Liver (tissue), 9 donors: ENCODE results near the gene ZPBP2. TPM values are rescaled to one million over a fixed set of nuclear protein-coding genes. Genes with fewer than 3 reads are reported as not detected.
A peak's percentile ranks its signal among the peaks of the same experiment; 100 is the strongest.

Experiments
- DNase-seq: peaks from one replicate; pipeline ENCODE4 v3.0.0-alpha.2; 2017; ENCODE audit warnings: low spot score
- H3K27ac ChIP-seq, 2 donors: one replicate each; pipeline ENCODE4 v1.7.0; 2013; ENCODE audit warnings: inconsistent platforms in 2 of 2, low read length in 2 of 2, control low read depth in 1 of 2, low read depth in 1 of 2, mild to moderate bottlenecking in 1 of 2
- H3K27me3 ChIP-seq, 4 donors: one replicate each; pipeline versions ENCODE4 v1.6.1 to v1.7.0; 2013; ENCODE audit warnings: low read length in 3 of 4, inconsistent platforms in 1 of 4, mild to moderate bottlenecking in 1 of 4, moderate library complexity in 1 of 4; ENCODE audit not compliant: control insufficient read depth in 4 of 4, insufficient read depth in 4 of 4
- H3K36me3 ChIP-seq, 4 donors: one replicate each; pipeline versions ENCODE4 v1.6.1 to v1.7.0; 2013; ENCODE audit warnings: low read length in 3 of 4, mild to moderate bottlenecking in 3 of 4, low read depth in 1 of 4, moderate library complexity in 1 of 4; ENCODE audit not compliant: control insufficient read depth in 4 of 4, insufficient read depth in 3 of 4
- H3K4me1 ChIP-seq, 4 donors: one replicate each; pipeline versions ENCODE4 v1.6.1 to v1.7.0; 2013; ENCODE audit warnings: low read length in 3 of 4, mild to moderate bottlenecking in 3 of 4, moderate library complexity in 1 of 4; ENCODE audit not compliant: control insufficient read depth in 4 of 4, insufficient read depth in 4 of 4
- H3K4me3 ChIP-seq, 3 donors: one replicate each; pipeline versions ENCODE4 v1.6.1 to v1.7.0; 2013; ENCODE audit warnings: low read length in 3 of 3, control low read depth in 1 of 3, low read depth in 1 of 3, mild to moderate bottlenecking in 1 of 3
- H3K9ac ChIP-seq, 2 donors: one replicate each; pipeline ENCODE4 v1.7.0; 2013; ENCODE audit warnings: low read length in 2 of 2, mild to moderate bottlenecking in 2 of 2, moderate library complexity in 2 of 2, control low read depth in 1 of 2, low read depth in 1 of 2
- H3K9me3 ChIP-seq, 4 donors: one replicate each; pipeline versions ENCODE4 v1.6.1 to v1.7.0; 2013; ENCODE audit warnings: low read length in 3 of 4; ENCODE audit not compliant: control insufficient read depth in 4 of 4
- ATF3 ChIP-seq: IDR thresholded peaks from 2 replicates; pipeline ENCODE4 v1.6.1; 2016; ENCODE audit warnings: antibody characterized with exemption
- CTCF ChIP-seq: fragments of 150-350 bp; IDR thresholded peaks from 2 replicates; pipeline ENCODE4 v1.5.1; 2017; ENCODE audit warnings: improper control_type of control experiment, low read depth, low read length; ENCODE audit not compliant: missing input control
- EGR1 ChIP-seq, 2 donors: IDR thresholded peaks; 2 replicates each; pipeline ENCODE4 v1.6.1; 2016 to 2018; ENCODE audit warnings: antibody characterized with exemption in 2 of 2, low read depth in 2 of 2
- FOXA1 ChIP-seq: IDR thresholded peaks from 2 replicates; pipeline ENCODE4 v1.6.1; 2016; ENCODE audit warnings: antibody characterized with exemption
- FOXA2 ChIP-seq: IDR thresholded peaks from 2 replicates; pipeline ENCODE4 v1.6.1; 2016; ENCODE audit warnings: antibody characterized with exemption
- GABPA ChIP-seq, 2 donors: IDR thresholded peaks in 1 of 2; conservative IDR thresholded peaks in 1 of 2; 2 replicates each; pipeline ENCODE4 v1.6.1; 2016; ENCODE audit warnings: antibody characterized with exemption in 2 of 2, mild to moderate bottlenecking in 1 of 2, moderate library complexity in 1 of 2
- HNF4A ChIP-seq, 2 donors: conservative IDR thresholded peaks; 2 replicates each; pipeline ENCODE4 v1.6.1; 2016; ENCODE audit warnings: antibody characterized with exemption in 2 of 2, mild to moderate bottlenecking in 2 of 2
- HNF4G ChIP-seq: IDR thresholded peaks from 2 replicates; pipeline ENCODE4 v1.6.1; 2016; ENCODE audit warnings: antibody characterized with exemption
- JUND ChIP-seq, 2 donors: IDR thresholded peaks; 2 replicates each; pipeline ENCODE4 v1.6.1; 2016; ENCODE audit warnings: antibody characterized with exemption in 2 of 2
- MAX ChIP-seq: IDR thresholded peaks from 2 replicates; pipeline ENCODE4 v1.6.1; 2016; ENCODE audit warnings: antibody characterized with exemption
- NR2F2 ChIP-seq: IDR thresholded peaks from 2 replicates; pipeline ENCODE4 v1.6.1; 2016; ENCODE audit warnings: antibody characterized with exemption
- RAD21 ChIP-seq, 2 donors: IDR thresholded peaks; 2 replicates each; pipeline ENCODE4 v1.6.1; 2016; ENCODE audit warnings: antibody characterized with exemption in 2 of 2, mild to moderate bottlenecking in 2 of 2
- REST ChIP-seq: IDR thresholded peaks from 2 replicates; pipeline ENCODE4 v1.6.1; 2016; ENCODE audit warnings: antibody characterized with exemption, mild to moderate bottlenecking
- RXRA ChIP-seq, 2 donors: IDR thresholded peaks; 2 replicates each; pipeline ENCODE4 v1.6.1; 2017 to 2018; ENCODE audit warnings: antibody characterized with exemption in 2 of 2, mild to moderate bottlenecking in 1 of 2
- SP1 ChIP-seq: IDR thresholded peaks from 2 replicates; pipeline ENCODE4 v1.6.1; 2018; ENCODE audit warnings: antibody characterized with exemption, mild to moderate bottlenecking
- TAF1 ChIP-seq: conservative IDR thresholded peaks from 2 replicates; pipeline ENCODE4 v1.6.1; 2016; ENCODE audit warnings: antibody characterized with exemption, mild to moderate bottlenecking
- YY1 ChIP-seq: IDR thresholded peaks from 2 replicates; pipeline ENCODE4 v1.6.1; 2016; ENCODE audit warnings: antibody characterized with exemption, mild to moderate bottlenecking
- ZBTB33 ChIP-seq: IDR thresholded peaks from 2 replicates; pipeline ENCODE4 v1.6.1; 2016; ENCODE audit warnings: antibody characterized with exemption
- WGBS: extraction: QIAGEN DNeasy Blood & Tissue Kit; methylation state at CpG from one replicate; pipeline ENCODE4 v1.1.7; 2013; 5-methylcytosine and 5-hydroxymethylcytosine counted together
- polyA plus RNA-seq, 2 donors: library from polyadenylated mRNA; stranded (reverse) in 1 of 2; unstranded in 1 of 2; fragments of 200-250 nt in 1 of 2; fragments of >200 nt in 1 of 2; fragmentation: Nextera tagmentation in 1 of 2; extraction: Ambion mirVana in 1 of 2; gene quantifications; one replicate each; pipeline versions ENCODE4 v1.2.1 to v1.2.3, GENCODE V29; 2013 to 2015
- total RNA-seq, 2 donors: library from RNA; depleted of rRNA; stranded (reverse); fragments of >200 nt; gene quantifications; one replicate each; pipeline ENCODE4 v1.2.3, GENCODE V29; 2014
- donor health status: healthy.
- donor health status: healthy.
- donor health status: healthy.
- donor health status: healthy.
- donor health status: healthy.

The ZPBP2 gene
- total and polyA plus RNA-seq, 4 donors, result not detected

- Histone ChIP-seq H3K9me3 (no peaks in the 10 kb centered on the region), H3K4me3 (no peak overlapping the region), H3K4me1 (peaks cover 31 to 73% (median 57%) of the 10 kb centered on the region in 4 donors), H3K9ac (peak overlapping the region; percentile 13 to 64), H3K36me3 (peaks cover 6 to 14% (median 11%) of the 10 kb centered on the region in 4 donors), H3K27me3 (no peaks in the 10 kb centered on the region), H3K27ac (peak overlapping the region; percentile 94 to 95)
- no peak for DNase-seq
- 49% methylated on average over 6 of the region's 6 CpGs for WGBS
- TF ChIP-seq ATF3 (no peak), JUND (IDR thresholded peaks at IDR 0.05) (no peak), FOXA1 (no peak), HNF4G (peak; percentile 67), ZBTB33 (peak; percentile 45), CTCF (no peak), NR2F2 (peak; percentile 43), GABPA (IDR thresholded peaks at IDR 0.05 in 1 of 2, conservative IDR thresholded peaks at IDR 0.05 in 1 of 2) (peak in 1 of 2 donors; percentile 9), RAD21 (IDR thresholded peaks at IDR 0.05) (peak; percentile 31 to 65), HNF4A (conservative IDR thresholded peaks at IDR 0.05) (peak; percentile 89 to 95), TAF1 (no peak), YY1 (peak; percentile 69), MAX (peak; percentile 79), REST (peak; percentile 71), EGR1 (IDR thresholded peaks at IDR 0.05; ENCODE audit: low read depth in 2 of 2) (no peak), RXRA (IDR thresholded peaks at IDR 0.05) (peak; percentile 83 to 88), FOXA2 (peak; percentile 47), SP1 (peak; percentile 88)
Observed at GRCh38 chr17:39922006-39922405, 54.0 kb downstream of the ZPBP2 start.
